HG02610 (cell line): Measurements from ENCODE around the gene MAP1B.
"Not testable (repeated sequence)": the region's sequence is repeated elsewhere in the genome, so short reads cannot be mapped to it uniquely, and the experiment has no call there.

Experiments used
- ATAC-seq: cut with Tn5 transposase; IDR thresholded peaks from one replicate; pipeline ENCODE4 v1.9.1; 2021; ENCODE audit warnings: mild to moderate bottlenecking, moderate library complexity; ENCODE audit not compliant: unreplicated experiment

MAP1B gene

DNA sequence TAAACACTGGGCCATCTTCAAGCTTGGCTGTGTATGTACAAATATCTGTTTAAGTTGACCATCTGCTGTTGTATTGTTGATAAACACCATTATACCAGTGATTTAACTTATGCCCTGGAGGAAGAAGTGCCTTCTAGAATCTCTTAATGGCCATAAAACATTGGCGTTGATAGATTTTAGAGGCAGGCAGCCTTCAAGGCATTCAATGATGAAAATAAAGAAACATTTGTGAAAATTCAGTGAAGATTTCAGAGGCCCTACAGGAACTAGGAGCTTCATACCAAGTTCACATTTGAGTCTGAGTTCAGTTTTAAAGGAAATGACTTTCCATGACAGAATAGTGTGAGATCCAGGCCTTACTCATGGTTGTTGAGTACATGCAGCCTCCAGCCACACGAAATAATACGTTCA is 52.2 kb downstream of the MAP1B start:
- no peak for ATAC-seq

DNA sequence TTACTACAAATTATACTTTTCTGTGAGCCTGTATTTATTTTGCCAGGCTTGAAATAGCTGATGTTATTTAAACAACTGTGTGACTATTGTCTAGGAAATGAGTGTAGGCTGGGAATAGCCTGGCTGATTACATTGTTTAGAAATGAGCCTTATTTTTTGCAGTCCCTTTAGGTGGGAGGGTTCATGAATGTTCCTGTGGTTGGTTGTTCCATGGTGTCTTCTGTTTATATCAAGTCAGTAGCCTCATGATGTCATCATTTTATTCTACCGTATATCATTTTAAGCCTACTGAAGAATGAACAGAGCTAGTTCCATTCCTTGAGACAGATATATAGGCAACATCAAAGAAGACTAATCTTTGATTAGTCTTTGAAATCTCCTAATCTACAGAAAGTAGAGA is 53.1 kb downstream of the MAP1B start:
- ATAC-seq: no peak

DNA sequence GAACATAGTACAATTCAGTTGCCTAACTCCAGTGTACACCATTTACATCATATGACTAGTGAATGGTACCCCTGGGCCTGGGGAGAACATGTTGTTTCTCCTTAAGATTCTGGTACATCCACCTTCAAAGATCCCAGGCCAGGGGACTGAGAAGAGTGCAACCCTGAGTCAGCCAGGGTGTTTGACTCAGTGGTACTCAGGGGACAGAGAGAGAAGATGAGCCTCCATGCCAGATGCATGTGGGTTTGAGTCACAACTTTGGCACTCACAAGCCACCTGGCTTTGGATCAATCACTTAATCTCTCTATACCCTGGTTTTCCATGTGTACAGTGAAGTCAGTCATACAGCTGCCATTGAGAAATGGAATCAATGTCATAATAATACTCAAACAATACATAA is 53.7 kb downstream of the MAP1B start:
- no peak for ATAC-seq

DNA sequence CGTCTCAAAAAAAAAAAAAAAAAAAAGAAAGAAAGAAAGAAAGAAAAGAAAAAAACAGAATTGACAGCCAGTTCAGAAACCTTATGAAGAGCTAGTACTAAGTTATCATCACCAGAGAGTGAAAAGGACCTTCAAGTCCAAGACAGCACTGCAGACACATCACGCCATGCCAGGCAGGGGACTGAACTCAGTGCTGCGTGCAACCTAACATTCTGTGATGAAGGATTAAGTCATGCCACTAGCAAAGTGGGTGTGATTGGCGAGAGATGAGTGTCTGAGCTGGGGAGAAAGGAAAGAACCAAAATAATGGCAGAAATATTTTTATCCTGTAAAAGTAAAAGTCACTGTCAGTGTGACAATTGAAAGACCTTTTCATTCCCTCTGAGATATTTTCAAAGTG is 54.7 kb downstream of the MAP1B start:
- ATAC-seq: no peak

DNA sequence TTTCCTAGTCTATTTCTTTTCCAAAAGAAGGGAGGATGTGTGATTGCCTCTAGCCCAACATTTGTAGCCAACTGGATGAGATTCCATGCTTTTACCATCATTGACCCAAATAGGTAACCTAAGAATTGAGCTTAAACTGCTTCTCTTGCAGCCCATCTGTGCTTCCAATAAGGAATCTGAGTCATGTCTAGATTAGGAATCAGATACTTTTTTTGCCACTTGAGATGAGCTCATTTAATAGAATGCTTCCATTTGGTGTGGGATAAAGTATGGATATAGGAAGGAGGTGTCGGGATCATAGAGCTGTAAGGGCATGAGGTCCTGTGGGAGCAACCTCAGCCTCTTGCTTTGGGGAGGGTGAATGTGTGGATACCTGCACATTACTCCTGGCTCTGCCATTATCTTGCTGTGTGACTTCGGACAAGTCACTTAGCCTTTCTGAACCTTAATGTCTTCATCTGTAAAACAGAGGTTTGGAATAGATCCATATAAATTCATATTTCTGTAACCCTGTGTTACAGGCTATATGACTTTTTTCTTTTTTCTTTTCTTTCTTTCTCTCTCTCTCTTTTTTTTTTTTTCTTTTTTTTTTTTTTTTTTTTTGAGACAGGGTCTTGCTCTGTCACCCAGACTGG is 56.2 kb downstream of the MAP1B start:
- no peak for ATAC-seq

DNA sequence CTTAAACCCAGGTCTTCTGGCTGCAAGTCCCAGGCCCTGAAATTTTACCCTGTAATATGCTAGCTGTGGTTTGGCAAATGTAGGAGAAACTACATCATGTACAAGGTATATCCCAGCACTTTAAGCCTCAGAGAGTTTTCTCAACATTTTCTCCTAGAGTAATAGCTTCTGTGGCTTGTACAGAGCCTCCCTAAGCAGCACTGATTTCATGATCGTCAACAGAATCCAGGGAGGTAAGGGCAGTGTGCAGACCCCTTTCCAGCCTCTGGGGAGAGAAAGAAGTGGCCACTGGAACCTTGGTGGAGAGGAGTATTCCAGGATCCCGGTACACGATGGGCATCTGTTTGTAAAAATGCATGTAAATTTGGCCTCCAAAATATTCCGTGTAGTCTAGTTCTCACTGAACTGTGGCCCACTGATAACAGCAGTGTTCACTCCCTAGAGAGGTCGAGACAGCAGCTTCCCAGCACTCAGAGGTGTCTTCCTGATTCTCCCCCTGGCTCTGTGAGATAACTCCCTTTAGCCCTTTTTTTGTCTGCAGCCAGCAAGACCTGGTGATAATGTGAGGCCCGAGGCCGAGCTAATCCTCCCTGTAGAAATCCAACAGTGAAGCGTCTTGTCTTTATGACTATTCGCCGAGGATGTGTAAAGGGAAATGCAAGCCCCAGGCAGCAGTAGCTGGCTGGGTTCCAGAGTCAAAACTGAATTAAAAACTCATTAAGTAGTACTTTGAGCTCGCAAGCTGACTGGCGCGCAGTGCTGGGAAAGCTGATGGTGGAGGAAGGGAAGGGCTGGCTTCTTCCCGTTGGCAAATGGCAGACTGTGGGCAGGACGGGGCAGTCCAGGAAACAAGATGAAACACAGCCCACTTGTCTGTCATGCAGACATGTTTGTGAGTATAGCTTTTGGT is 59.0 kb downstream of the MAP1B start:
- ATAC-seq: no peak

DNA sequence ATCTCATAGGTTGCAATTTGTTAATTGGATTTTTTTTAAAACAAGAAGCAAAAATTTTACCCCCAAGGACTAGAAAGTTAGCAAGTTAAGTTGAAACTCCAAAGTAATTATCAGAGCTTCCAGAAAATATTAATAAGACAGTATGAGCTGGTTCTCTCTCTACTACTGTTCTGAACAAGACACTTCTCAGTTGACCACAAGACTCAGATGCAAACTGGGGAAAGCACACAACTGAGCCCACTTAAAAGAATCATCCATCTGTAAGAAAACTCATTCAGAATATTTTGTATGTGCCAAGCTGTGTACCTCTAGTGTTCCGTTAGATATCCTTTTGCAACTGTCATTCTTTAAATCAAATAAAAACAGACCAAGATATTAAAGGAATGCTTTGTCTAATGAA is 60.0 kb downstream of the MAP1B start:
- ATAC-seq: peak; percentile 57

DNA sequence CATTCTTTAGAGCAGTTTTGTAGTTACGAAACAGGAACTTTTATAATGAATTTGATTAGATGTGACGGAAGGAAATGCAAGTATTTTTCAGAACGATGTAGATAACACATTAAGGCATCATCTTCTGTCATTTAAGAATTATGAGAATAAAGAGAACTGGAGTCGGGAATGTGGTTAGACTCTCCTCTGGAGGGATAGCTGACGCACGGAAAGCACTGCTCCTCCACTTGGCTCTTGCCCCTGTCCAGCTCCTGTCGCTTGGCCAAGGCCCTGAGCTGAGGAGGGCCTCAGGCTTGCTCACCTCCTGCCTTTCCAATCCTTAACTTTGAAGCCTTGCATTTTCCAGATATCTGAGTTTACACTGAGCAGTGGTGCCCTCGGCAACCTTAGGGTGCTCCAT is 60.5 kb downstream of the MAP1B start:
- ATAC-seq: no peak

DNA sequence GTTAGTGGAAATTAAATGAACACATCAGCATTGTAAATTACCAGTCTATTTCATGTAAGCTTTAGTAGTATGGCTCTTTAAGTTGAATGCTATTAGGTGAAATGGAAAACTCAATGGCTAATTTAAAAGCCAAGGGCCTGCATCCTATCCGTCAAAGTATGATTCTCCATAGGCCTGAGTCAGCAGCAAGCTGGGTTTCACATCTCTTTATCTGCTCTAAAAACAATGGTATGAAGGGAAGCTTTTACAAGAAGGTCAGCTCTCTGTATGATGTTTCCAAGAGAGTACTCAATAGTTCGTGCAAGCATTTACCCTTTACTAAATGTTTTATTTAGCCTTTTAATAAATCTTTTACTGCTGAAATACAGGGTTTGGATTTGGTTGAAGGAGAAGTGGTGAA is 62.8 kb downstream of the MAP1B start:
- no peak for ATAC-seq

DNA sequence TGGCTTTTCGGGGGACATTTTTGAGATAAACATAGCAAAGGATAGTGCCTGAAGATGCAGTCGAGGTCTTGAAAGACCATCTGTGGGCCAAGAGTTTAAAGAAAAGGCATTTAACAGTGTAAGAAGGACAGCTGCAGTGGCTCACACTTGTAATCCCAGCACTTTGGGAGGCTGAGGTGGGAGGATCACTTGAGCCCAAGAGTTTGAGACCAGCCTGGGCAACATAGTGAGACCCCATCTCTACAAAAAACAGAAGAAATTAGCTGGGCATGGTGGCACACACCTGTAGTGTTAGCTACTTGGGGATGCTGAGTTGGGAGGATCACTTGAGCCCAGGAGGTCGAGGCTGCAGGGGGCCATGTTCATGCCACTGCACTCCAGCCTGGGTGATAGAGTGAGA is 63.9 kb downstream of the MAP1B start:
- not testable (repeated sequence) for ATAC-seq

DNA sequence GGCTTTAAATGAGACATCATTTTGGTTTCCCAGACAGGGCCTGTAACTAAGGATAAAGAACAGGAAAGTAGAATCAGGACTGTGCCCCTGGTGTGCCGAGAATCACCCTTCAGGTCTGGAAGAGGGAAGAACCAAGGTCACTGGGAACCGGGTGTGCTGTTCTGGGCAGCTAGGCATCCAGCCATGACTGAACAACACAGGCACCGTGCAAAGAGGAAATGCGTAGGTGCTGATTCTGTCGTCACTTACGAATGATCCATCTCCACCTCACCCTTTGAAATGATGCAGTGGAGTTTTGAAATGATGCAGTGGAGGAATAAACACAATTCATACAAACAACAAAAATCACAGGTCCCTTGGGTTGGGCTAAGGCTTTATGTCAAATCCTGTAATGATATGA is 64.4 kb downstream of the MAP1B start:
- no peak for ATAC-seq

DNA sequence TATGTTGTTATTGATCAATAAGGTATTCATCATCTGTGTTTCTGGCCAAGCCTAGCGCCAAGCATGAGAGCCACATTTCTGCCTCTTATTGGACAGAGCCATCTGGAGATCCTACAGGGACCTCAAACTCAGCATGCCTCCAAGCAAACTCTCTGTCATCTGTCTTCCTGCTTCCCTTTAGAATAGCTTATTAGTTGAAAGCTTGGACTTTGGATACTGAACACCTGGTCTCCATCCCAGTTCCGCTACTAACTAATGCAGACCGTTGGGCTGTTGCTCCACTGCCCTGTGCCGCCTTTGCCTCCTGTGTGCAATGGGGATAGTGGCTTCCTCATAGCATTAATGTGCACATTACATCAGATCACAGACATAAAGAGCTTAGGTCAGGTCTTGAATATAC is 65.5 kb downstream of the MAP1B start:
- ATAC-seq: no peak

DNA sequence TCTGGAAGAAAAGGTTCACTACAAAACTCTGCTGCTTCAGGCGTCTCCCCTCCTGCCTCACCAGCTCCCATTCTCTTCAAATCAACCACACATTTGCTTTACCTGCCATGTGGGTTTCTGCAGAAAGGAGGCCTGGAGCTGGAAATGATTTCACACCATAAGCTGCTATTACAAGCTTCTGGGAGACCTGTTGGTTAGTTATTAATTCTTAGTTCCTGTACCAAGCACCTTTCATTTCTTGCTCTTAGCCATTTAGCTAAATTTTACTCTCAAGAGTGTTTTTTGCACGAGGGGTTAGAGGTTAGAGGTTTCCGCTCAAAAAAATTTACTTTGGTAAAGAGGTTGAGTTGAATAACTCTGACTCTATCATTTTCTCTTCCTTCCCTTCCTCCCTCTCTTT is 70.3 kb downstream of the MAP1B start:
- no peak for ATAC-seq

DNA sequence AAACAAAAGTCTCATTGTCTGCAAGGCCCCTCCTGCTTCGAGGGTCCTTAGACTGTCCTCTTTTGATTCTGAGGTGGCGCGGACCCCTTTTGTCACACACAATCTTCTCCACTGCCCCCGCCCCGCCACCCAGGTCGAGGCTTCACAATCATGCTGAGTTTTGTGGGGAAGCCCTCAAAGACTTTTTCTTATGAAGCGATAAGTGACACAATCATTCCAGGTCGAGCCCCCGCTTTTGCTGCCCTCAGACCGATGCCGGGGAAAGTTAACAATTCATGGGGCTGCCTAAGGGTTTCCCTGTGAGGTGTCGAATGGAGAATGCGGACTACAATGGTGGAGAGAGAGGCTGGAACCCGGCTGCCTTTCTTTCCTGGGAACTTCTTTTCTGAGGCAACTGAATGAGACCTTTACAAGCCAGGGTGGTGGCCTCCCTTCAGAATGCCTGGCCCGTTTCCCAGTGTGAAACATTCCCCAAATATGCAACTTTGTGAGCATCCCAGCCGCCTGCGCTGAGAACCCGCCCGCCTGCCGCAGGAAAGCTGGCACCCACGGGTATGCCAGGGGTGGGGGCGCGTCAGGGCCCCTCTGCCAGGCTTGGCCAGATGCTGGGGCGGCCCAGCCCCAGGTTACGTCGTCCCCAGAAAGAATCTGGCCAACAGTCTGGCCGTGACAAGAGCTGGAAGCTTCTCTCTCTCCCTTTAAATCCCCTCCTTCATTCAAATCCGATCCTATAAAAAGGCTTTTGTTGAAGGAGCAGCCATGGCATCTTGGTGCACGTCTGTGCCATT is 71.9 kb downstream of the MAP1B start:
- ATAC-seq: no peak

DNA sequence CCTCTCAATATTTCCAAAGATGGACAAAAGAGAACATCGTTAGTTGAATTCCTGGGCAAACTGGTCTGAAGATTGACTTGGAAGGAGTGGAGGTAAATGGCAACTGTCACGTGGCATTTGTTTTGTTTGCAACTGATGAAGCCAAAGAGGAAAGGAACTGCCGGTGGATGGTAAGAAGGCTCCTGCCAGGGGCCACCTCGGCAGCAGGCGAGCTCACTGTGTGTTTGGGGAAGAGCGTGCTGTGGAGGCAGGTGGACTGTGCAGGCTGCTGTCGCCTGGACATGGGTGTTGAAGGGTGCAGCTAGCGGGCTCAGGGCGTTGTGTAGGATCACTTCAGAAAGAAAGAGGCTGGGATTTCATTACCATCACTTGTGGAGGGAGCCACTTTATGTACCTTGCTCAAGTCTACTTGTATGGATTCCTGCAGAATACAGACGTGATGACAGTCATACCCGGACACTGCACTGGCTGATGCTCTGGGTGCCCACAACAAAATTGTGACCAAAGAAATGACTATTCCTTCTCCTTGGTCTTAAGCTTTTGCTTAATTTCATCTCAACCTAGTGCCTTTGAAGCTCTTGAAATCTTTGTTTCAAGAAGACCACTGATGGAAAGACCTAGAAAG is 72.7 kb downstream of the MAP1B start:
- no peak for ATAC-seq

DNA sequence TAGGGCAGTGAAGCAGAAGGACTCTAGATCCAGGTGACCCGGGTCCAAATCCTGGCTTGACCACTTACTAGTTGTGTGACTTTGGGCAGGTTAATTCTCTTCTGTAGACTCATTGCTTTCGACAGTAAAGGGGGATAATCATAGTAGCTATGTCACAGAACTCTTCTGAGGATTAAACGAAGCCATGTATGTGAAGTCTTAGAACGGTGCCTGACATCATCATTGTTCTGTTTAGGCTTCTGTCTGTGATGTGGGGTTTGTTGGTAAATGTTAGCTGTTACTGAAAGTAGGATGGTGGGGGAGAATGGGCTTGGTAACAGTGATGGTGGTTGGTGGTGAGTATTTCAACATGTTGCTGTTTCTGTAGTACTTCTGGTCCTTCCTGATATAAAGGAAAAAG is 73.7 kb downstream of the MAP1B start:
- ATAC-seq: no peak

DNA sequence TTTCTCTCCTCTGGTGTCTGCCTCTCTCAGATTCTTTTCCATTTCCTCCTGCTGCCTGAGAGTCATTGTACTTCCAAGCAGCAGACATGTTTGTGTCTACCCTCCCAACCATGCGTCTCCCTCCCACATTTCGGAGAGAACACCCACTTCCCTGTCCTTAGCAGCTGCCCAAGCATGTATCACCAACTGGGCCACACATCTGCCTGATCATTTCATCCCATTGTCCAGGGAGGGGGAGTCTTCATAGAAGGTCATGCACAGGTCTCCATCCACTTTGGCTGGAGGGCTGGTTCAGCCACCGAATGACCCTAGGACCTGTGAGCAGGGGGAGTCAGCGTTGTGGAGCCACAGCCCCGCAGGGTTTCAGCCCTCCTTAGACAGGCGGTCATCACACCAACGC is 75.4 kb downstream of the MAP1B start:
- ATAC-seq: no peak

DNA sequence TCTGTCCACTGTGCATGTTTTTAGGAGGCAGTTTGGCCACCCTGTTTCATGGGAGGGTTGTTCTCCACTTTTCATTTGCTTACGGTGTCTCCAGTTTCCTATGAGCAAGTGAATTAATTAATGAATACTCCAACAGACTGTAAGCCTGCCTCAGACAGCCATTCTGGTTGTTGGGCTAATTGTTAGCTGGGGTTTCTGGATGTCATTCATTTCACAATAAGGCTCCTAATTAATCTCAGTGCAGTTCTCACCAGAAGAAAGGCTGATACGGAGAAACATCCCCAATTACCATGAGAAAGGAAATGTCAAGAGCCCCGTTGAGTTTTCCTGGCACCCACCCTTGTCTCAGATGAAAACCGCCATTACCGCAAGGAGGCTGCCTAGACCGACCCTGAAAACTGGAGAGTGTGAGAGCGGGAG is 75.8 kb downstream of the MAP1B start:
- ATAC-seq: no peak

DNA sequence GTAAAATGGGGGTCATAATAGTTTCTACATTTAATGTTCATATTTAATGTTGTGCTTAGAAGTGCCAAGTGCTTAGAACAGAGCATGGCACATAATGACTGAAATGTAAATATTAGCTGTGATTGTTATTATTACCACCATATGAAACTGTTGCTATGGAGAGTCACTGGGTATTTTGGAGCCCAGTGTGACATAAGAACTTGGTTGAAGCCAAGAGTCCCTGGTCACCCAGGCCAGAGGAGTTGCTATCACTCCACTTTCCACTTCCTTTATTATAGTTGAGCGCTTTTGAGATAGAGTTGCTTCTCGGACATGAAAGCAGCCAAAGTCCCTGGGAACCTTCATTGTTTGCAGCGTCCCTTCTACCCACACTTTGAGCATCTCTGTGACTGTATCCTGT is 77.1 kb downstream of the MAP1B start:
- ATAC-seq: no peak

DNA sequence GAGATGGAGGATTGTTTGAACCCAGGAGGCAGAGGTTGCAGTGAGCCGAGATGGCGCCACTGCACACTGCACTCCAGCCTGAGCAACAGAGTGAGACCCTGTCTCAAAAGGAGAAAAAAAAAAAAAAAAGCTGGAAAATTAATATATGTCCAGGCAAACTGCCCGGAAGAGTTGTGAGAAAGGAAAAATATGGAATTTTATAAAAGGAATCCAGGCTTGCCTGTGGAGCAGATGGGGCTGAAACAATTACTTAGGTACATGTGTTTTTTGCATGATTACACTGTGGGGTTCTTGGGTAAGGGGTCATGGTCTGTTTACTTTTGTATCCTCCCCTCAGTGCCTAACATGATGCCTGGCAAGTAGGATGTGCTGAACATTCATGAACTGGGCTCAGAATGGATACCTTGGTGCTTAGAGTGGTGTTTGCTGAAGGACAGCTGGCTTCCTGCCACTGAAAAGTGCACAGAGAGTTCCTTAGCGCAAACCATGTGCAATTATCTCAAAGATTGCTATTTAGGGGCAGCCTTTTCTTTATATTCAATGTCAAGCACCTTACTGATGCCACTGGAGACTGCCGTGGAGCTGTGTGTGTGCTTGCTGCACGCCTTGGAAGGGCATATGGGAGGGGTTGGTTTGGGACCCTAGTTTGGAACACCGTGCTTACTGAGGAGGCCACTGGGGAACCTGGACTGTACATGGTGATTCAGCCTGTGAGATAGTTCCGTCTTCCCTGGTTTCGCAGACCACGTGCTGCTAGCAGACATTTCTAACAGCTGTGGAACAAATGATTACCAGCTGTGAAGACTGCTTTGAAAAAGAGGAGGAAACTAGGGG is 78.4 kb downstream of the MAP1B start:
- no peak for ATAC-seq
